ENCODE measurements around the gene TAS2R42. TPM values are rescaled to one million over a fixed set of nuclear protein-coding genes. Genes with fewer than 3 reads are reported as not detected.

The TAS2R42 gene
- polyA plus RNA-seq, 1 experiment: not detected

GRCh38 chr12:11164384-11164783 is 22.4 kb downstream of the TAS2R42 start:
- no peak for DNase-seq (ENCODE audit: low read depth)
- POLR2A ChIA-PET: no interaction called here
- no peaks in the 10 kb centered on the region for H3K27me3 ChIP-seq (ENCODE audit: control insufficient read depth, insufficient read depth, low read length)
- no peak overlapping the region for H3K4me3 ChIP-seq (ENCODE audit: low read depth, low read length)
- CTCF ChIA-PET: no interaction called here
- 0 out of 2 replicates have a peak, but pooled peaks cover 1% of the 10 kb centered on the region for H3K36me3 ChIP-seq (ENCODE audit: control insufficient read depth, insufficient read depth, low read length)
- no peak for TF ChIP-seq CTCF (IDR thresholded peaks at IDR 0.05; ENCODE audit: insufficient read depth, low read depth, low read length)

DNA sequence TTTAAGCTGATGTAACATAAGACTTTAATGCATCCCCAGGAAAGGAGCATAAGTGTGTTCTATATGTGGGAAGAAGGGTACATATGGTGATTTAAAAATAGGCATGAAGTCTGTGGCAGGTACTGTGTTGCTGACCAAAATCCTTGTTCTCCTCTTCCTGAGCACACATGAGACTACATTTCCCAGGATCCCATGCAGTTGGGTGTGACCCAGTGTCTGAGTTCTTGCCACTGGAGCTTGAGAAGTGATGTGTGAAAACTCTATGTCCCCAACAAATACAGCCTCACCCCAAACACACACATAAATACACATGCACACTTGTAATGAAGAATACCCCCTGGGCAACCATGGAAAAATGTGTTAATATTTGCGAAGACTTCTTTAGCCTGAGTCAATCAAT is 24.2 kb downstream of the TAS2R42 start:
- ChIA-PET CTCF (no interaction called here), POLR2A (no interaction called here)
- H3K27me3 ChIP-seq (ENCODE audit: control insufficient read depth, insufficient read depth, low read length): no peaks in the 10 kb centered on the region
- TF ChIP-seq CTCF (IDR thresholded peaks at IDR 0.05; ENCODE audit: insufficient read depth, low read depth, low read length): no peak
- H3K36me3 ChIP-seq (ENCODE audit: control insufficient read depth, insufficient read depth, low read length): 0 out of 2 replicates have a peak, but pooled peaks cover 1% of the 10 kb centered on the region
- no peak overlapping the region for H3K4me3 ChIP-seq (ENCODE audit: low read depth, low read length)
- no peak for DNase-seq (ENCODE audit: low read depth)

DNA sequence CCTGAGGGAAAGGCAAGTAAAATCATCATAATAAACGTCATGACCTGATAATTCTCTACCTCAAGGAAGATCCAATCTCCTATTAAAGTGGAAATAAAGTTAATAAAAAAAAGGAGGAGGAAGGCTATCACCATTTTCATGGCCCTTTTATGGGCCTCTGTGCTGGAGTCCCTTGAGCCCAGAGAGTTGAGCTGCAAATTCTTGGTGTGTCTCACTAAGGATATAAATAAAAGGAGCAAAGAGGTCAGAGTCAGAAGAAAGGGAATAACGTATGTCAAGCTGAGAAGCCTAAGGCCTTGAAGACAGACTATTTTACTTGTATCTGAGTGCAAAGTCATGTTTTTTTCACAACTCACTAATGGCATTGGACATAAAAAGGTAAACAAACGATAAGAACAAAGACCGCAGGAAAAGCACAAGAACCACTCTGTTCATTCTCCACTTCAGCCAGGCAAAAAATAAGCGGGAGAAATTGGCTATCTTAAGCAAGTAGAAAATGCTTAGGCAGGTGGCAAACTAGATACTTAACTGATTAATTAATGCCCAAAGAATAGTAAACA is 27.8 kb downstream of the TAS2R42 start:
- ChIA-PET CTCF (interaction anchor here (1.7 kb wide), 1 partner anchor 26 kb away, joined by 4 read pairs; no protein-coding TSS in a partner anchor), POLR2A (no interaction called here)
- Histone ChIP-seq H3K36me3 (ENCODE audit: control insufficient read depth, insufficient read depth, low read length) (no peaks in the 10 kb centered on the region), H3K27me3 (ENCODE audit: control insufficient read depth, insufficient read depth, low read length) (no peaks in the 10 kb centered on the region), H3K4me3 (ENCODE audit: low read depth, low read length) (no peak overlapping the region)
- no peak for TF ChIP-seq CTCF (IDR thresholded peaks at IDR 0.05; ENCODE audit: insufficient read depth, low read depth, low read length)
- no peak for DNase-seq (ENCODE audit: low read depth)

GRCh38 chr12:11154400-11154925 is 32.3 kb downstream of the TAS2R42 start:
- H3K4me3 ChIP-seq (ENCODE audit: low read depth, low read length): no peak overlapping the region
- ChIA-PET POLR2A (no interaction called here), CTCF (no interaction called here)
- no peak for DNase-seq (ENCODE audit: low read depth)
- H3K27me3 ChIP-seq (ENCODE audit: control insufficient read depth, insufficient read depth, low read length): no peaks in the 10 kb centered on the region
- TF ChIP-seq CTCF (IDR thresholded peaks at IDR 0.05; ENCODE audit: insufficient read depth, low read depth, low read length): no peak
- peaks cover 3% of the 10 kb centered on the region; the same call in 1 of the 2 replicates for H3K36me3 ChIP-seq (ENCODE audit: control insufficient read depth, insufficient read depth, low read length)

- Histone ChIP-seq H3K4me3 (ENCODE audit: low read depth, low read length) (no peak overlapping the region), H3K27me3 (ENCODE audit: control insufficient read depth, insufficient read depth, low read length) (no peaks in the 10 kb centered on the region), H3K36me3 (ENCODE audit: control insufficient read depth, insufficient read depth, low read length) (peaks cover 3% of the 10 kb centered on the region; the same call in 1 of the 2 replicates)
- ChIA-PET POLR2A (no interaction called here), CTCF (no interaction called here)
- DNase-seq (ENCODE audit: low read depth): no peak
- no peak for TF ChIP-seq CTCF (IDR thresholded peaks at IDR 0.05; ENCODE audit: insufficient read depth, low read depth, low read length)
Measured at GRCh38 chr12:11152725-11153124, 34.0 kb downstream of the TAS2R42 start.
